IPS DF 19.7 (cell line): ENCODE results near the gene HOXC9.

Experiments used
- DNase-seq: peaks from one replicate; pipeline ENCODE4 v3.0.0-alpha.2; 2013; ENCODE audit warnings: low read depth, low spot score

The HOXC9 gene

DNA sequence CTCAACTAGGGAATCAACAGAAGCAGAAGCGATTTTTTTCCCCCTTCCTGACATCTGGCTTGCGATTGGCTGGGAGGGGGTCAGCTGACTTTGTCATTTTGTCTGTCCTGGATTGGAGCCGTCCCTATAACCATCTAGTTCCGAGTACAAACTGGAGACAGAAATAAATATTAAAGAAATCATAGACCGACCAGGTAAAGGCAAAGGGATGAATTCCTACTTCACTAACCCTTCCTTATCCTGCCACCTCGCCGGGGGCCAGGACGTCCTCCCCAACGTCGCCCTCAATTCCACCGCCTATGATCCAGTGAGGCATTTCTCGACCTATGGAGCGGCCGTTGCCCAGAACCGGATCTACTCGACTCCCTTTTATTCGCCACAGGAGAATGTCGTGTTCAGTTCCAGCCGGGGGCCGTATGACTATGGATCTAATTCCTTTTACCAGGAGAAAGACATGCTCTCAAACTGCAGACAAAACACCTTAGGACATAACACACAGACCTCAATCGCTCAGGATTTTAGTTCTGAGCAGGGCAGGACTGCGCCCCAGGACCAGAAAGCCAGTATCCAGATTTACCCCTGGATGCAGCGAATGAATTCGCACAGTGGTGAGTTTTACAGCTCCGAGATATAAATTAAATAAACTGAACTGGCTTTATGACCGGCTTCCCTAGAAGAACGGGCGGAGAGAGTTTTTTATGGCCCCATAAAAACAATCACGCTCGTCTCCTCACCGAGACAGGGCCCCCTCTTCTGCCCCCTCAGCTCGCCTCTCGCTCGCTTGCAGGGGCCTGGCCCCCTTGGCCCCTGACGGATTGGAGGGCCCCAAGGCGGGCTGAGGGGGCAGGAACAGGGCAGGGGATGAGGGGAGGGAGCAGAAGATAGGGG, 28.6 kb downstream of the HOXC9 start, which contains the start of gene HOXC6:
Gene HOXC6 (plus strand): TSS at position 127 of the 888 bp plus-strand sequence. CDS start 82 bp downstream, at position 209.
- no peak for DNase-seq

GRCh38 chr12:54029529-54030441, 29.8 kb downstream of the HOXC9 start:
- DNase-seq: no peak

GRCh38 chr12:54030442-54030801, 30.5 kb downstream of the HOXC9 start:
- DNase-seq: no peak

- no peak for DNase-seq
Observed at GRCh38 chr12:54030889-54031471, 31.0 kb downstream of the HOXC9 start.

GRCh38 chr12:54031480-54031879, 31.5 kb downstream of the HOXC9 start:
- DNase-seq: no peak

- DNase-seq: no peak
Observed at GRCh38 chr12:54032086-54032619, 32.2 kb downstream of the HOXC9 start.

- DNase-seq: peak; percentile 52
Observed at GRCh38 chr12:54032627-54033100, 32.7 kb downstream of the HOXC9 start, which contains the start of gene HOXC5. TSS of gene HOXC5 (plus strand) at chr12:54033050. CDS start at chr12:54033123, 73 bp downstream.

DNA sequence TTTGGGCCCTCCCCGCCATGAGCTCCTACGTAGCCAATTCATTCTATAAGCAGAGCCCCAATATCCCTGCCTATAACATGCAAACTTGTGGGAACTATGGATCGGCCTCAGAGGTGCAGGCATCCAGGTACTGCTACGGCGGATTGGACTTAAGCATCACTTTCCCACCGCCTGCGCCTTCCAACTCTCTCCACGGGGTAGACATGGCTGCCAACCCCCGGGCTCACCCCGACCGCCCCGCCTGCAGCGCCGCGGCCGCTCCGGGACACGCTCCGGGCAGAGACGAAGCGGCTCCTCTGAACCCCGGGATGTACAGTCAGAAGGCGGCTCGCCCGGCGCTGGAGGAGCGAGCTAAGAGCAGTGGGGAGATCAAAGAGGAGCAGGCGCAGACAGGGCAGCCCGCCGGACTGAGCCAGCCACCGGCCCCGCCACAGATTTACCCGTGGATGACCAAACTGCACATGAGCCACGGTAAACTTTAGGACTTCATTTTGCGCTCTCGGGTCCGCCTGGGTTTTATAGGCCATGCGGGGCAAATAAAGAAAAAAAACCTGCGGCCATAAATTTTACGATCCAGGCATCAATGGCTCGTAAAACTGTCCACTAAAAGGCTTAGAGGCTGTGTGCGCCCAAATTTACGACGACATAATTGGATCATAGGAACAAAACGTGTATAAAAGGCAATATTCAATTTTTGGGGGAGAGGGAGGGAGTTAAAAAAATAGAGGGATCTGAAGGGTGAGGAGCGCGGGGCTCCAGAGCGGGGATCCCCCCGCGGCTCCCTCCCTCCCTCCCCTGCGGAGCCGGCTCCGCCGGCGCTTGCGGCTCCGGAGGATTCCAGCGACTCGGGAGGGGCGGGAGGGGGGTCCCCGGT, 33.4 kb downstream of the HOXC9 start:
- DNase-seq: no peak

- DNase-seq: no peak
Observed at GRCh38 chr12:54033980-54034784, 34.2 kb downstream of the HOXC9 start.

DNA sequence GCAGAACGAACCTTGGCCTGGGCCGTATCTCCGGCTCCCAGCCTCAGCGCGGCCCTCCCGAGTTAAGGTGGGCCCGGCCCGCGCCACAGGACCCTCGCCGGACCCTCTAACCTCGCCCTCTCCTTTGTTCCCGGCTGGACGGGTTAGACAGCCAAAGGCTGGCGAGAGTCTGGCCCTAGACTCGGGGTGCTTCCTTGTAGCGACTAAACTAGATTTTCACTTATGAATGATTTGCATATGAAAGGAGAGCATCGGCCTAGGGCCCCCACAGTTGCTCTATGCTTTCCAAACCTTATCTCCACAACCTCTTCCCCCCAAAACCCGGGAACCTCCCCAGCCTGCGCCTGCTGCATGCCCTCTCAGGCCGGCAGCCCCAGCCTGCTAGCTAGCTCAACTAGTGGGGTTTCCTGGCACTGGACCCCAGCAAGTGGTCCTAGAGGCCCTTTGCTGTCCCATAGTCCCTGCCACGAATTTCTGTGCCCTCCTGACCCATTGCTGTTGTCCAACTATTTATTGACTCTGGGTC, 34.9 kb downstream of the HOXC9 start:
- DNase-seq: no peak

- DNase-seq: no peak
Observed at GRCh38 chr12:54035568-54036264, 35.8 kb downstream of the HOXC9 start.

DNA sequence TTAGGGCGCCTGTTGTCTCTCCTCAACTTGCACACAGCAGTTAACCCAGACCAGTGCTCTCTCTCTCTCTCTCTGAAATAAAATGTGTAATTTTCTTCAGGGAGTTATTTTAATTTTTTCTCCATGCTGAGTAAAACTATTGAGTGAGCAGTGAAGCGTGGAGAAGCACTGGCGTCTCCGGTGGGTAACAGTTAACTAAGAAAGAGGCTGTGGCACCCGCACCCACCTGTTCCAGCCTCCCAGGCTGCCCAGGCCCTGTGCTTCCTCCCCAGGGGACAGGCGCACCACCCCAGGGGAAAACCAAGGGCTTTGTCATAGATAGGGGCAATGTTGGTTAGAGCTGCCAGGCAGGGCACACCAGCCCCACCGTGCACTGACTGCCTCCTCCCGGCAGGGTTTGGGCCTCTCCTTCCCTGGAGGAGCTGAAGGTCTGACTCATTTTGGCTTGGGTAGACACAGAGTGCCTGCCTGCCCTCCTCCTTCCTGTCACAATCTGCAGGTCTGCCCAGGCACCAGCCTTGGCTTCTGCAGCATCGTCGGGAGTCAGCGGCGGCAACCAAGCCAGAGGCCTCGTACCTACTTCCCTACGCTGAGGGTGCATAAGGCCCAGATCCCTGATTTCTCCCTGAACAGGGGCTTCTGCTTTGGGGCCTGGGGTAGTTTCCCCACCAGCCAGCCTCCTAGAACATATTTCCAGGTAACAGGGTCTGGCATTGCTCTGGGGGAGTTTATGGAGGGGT, 36.8 kb downstream of the HOXC9 start:
- no peak for DNase-seq

DNA sequence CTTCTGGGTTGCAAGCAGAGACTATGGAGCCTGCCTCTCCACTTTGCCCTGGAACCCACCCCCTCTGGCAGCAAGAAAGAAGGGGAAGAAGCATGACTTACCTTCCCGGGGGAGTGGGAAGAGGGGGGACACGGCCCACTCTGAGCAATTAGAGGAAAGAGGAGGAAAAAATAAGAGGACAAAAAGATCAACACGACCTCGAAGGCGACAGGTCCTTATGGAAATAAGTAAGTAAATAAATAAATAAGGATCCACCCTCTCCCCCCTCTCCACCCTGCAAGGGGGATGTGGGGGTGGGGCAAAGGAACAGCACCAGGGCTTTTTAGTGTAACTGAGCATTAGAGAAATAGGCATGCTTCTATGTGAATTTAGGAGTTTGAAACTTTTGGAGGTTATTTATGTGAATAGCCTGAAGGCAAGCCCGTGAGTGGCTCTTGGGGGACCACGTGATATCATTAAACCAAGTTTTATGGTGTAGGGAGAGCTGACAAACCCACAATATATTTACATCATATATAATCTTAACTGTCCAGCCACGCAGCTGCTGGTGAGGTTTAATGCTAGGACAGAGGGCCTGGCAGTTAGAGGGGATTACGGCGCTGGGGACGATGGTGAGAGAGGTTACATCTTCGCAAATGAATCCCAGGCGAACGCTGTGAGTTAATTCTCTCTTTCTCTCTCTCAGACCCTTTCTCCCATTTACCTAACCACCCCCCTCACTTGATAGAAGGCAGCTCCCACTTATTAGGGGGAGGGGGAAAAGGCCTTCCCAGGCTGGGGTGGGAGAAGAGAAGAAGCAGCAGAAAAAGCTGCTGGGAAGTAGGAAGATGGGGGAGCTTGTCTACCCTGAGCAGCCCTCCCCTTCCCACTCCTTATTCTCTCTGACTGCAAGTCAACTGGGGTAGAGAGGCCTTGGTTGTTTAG, 37.7 kb downstream of the HOXC9 start:
- no peak for DNase-seq

DNA sequence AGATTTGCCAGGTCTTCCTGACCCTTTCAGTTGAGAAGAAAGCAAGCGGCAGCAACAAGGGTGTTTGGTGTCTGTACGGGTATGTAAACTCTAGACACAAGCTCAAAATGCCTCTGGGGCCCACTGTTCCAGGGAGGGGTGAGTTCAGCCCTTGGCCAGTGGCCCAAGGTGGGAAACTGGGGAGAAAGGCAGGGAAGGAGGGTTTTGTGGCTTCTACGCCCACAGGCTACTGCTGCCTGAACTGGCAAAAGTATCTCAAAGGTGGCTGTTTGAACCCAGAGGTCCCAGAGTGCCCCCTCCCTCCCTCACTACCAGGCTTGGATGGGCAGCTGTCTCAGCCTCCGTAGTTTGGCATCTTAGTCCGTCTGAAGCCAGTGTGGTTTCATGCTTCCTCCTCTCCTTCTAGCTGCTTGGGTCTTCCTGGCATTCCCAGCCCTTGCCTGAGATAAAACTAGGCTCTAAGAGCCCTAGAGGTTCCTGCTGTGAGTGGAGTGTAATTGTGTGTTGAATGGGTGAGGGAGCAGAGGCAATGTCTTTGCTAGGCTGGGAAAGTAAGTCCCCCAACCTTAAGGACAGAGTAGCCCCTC, 38.4 kb downstream of the HOXC9 start:
- no peak for DNase-seq

- no peak for DNase-seq
Observed at GRCh38 chr12:54038871-54039414, 39.0 kb downstream of the HOXC9 start.

- DNase-seq: no peak
Observed at GRCh38 chr12:54039417-54040147, 39.6 kb downstream of the HOXC9 start.
